IPS DF 6.9 (cell line): ENCODE measurements around the gene SLU7.
"Not testable (repeated sequence)": the region's sequence is repeated elsewhere in the genome, so short reads cannot be mapped to it uniquely, and the experiment has no call there.

Experiments
- DNase-seq: peaks from one replicate; pipeline ENCODE4 v3.0.0-alpha.2; 2013; ENCODE audit warnings: low read depth, low spot score
- H3K27ac ChIP-seq: one replicate; pipeline ENCODE4 v1.5.1; 2013; ENCODE audit warnings: low read length, control low read depth
- H3K27me3 ChIP-seq: 2 replicates; pipeline ENCODE4 v1.6.1; 2013; ENCODE audit warnings: mild to moderate bottlenecking, low read length; ENCODE audit not compliant: control insufficient read depth, insufficient read depth
- H3K36me3 ChIP-seq: 2 replicates; pipeline ENCODE4 v1.6.1; 2013; ENCODE audit warnings: low read length; ENCODE audit not compliant: control insufficient read depth, insufficient read depth
- H3K4me1 ChIP-seq: 2 replicates; pipeline ENCODE4 v1.6.1; 2013; ENCODE audit warnings: low read length; ENCODE audit not compliant: control insufficient read depth, insufficient read depth
- H3K4me3 ChIP-seq: 2 replicates; pipeline ENCODE4 v1.5.1; 2013; ENCODE audit warnings: mild to moderate bottlenecking, low read length
- H3K9me3 ChIP-seq: 2 replicates; pipeline ENCODE4 v1.6.1; 2013; ENCODE audit warnings: low read length, inconsistent platforms; ENCODE audit not compliant: control insufficient read depth, insufficient read depth
- WGBS: extraction: QIAGEN DNeasy Blood & Tissue Kit; methylation state at CpG from one replicate; pipeline ENCODE4 v1.1.7; 2013; ENCODE audit warnings: mixed read lengths, missing lambda C conversion rate; ENCODE audit not compliant: insufficient read length, insufficient coverage; 5-methylcytosine and 5-hydroxymethylcytosine counted together

Gene SLU7

GRCh38 chr5:160437271-160437670, 18.4 kb upstream of the SLU7 start:
- DNase-seq = no peak
- Histone ChIP-seq H3K4me1 (no peaks in the 10 kb centered on the region; the same call in 1 of the 2 replicates), H3K36me3 (no peaks in the 10 kb centered on the region)

GRCh38 chr5:160436661-160437060, 17.8 kb upstream of the SLU7 start:
- not testable (repeated sequence) for H3K27ac ChIP-seq, H3K9me3 ChIP-seq, H3K4me3 ChIP-seq, DNase-seq, H3K36me3 ChIP-seq, H3K4me1 ChIP-seq, H3K27me3 ChIP-seq
- no CpG with 5 or more reads among the region's 6 CpGs for WGBS

More at GRCh38 chr5:160437271-160437670, 18.4 kb upstream of the SLU7 start:
- H3K27ac ChIP-seq = no peak overlapping the region
- H3K4me3 ChIP-seq = no peak overlapping the region
- no peaks in the 10 kb centered on the region for H3K9me3 ChIP-seq
- H3K27me3 ChIP-seq = no peaks in the 10 kb centered on the region

DNA sequence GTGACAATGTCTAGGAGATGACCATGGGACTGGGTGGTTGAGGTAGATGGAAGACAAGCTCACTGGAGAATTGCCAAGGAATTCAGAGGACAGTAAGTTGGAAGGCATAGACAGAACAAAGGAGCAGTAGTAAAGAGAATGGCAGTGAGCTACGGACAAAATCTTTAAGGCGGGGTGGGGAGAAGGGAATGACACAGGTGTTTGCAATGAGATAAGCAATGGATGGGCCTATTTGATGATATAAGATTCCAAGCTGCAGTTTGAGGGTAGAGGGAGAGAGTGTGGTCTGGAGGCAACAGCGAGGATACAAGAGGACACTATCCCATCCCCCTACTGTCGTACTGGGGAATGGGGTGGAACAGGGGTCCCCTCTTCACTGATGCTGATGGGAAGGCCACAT, 17.1 kb upstream of the SLU7 start:
- Histone ChIP-seq H3K4me3 (no peak overlapping the region), H3K27me3 (no peaks in the 10 kb centered on the region), H3K36me3 (no peaks in the 10 kb centered on the region), H3K9me3 (no peaks in the 10 kb centered on the region), H3K27ac (no peak overlapping the region), H3K4me1 (no peaks in the 10 kb centered on the region; the same call in 1 of the 2 replicates)
- WGBS = no CpG with 5 or more reads among the region's 4 CpGs
- DNase-seq = no peak

GRCh38 chr5:160435532-160435931, 16.7 kb upstream of the SLU7 start:
- H3K27ac ChIP-seq = no peak overlapping the region
- no peak overlapping the region for H3K4me3 ChIP-seq
- no peaks in the 10 kb centered on the region for H3K36me3 ChIP-seq
- DNase-seq = no peak
- H3K27me3 ChIP-seq = no peaks in the 10 kb centered on the region
- WGBS = no CpG with 5 or more reads among the region's 1 CpG
- H3K4me1 ChIP-seq = no peaks in the 10 kb centered on the region; the same call in 1 of the 2 replicates
- no peaks in the 10 kb centered on the region for H3K9me3 ChIP-seq

GRCh38 chr5:160434022-160434531, 15.2 kb upstream of the SLU7 start:
- no peaks in the 10 kb centered on the region for H3K36me3 ChIP-seq
- no peak overlapping the region for H3K4me3 ChIP-seq
- no CpG with 5 or more reads among the region's 9 CpGs for WGBS
- no peaks in the 10 kb centered on the region for H3K27me3 ChIP-seq
- H3K9me3 ChIP-seq = no peaks in the 10 kb centered on the region
- no peaks in the 10 kb centered on the region; the same call in 1 of the 2 replicates for H3K4me1 ChIP-seq
- no peak for DNase-seq
- H3K27ac ChIP-seq = no peak overlapping the region

GRCh38 chr5:160432787-160433186, 13.9 kb upstream of the SLU7 start:
- Histone ChIP-seq H3K9me3 (no peaks in the 10 kb centered on the region), H3K36me3 (no peaks in the 10 kb centered on the region), H3K27me3 (no peaks in the 10 kb centered on the region), H3K4me3 (no peak overlapping the region), H3K27ac (no peak overlapping the region), H3K4me1 (no peaks in the 10 kb centered on the region; the same call in 1 of the 2 replicates)
- no CpG with 5 or more reads among the region's 7 CpGs for WGBS
- DNase-seq = no peak

GRCh38 chr5:160432196-160432595, 13.3 kb upstream of the SLU7 start:
- Histone ChIP-seq H3K27ac (no peak overlapping the region), H3K4me3 (no peak overlapping the region), H3K27me3 (no peaks in the 10 kb centered on the region), H3K4me1 (no peaks in the 10 kb centered on the region; the same call in 1 of the 2 replicates), H3K9me3 (no peaks in the 10 kb centered on the region), H3K36me3 (peaks cover 5% of the 10 kb centered on the region; the same call in 1 of the 2 replicates)
- no peak for DNase-seq
- WGBS = no CpG with 5 or more reads among the region's 4 CpGs

DNA sequence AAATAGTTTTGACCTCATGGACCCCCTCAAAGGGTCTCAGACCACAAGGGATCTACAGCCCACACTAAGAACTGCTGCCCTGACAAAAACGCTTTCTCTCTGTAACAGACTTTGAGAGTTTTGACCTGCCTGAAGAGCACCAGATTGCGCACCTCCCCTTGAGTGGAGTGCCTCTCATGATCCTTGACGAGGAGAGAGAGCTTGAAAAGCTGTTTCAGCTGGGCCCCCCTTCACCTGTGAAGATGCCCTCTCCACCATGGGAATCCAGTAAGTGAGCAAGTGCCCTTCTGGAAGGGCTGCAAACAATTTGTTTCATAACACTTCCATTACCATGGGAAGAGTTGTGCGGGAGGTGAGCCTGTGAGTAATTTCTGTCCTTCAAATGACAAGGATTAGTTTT, 8.7 kb upstream of the SLU7 start:
- H3K36me3 ChIP-seq = peaks cover 10% of the 10 kb centered on the region; the same call in 1 of the 2 replicates
- no peak overlapping the region for H3K4me3 ChIP-seq
- no peak for DNase-seq
- H3K4me1 ChIP-seq = no peaks in the 10 kb centered on the region; the same call in 1 of the 2 replicates
- H3K27me3 ChIP-seq = no peaks in the 10 kb centered on the region
- WGBS = no CpG with 5 or more reads among the region's 4 CpGs
- H3K27ac ChIP-seq = no peak overlapping the region
- H3K9me3 ChIP-seq = no peaks in the 10 kb centered on the region

DNA sequence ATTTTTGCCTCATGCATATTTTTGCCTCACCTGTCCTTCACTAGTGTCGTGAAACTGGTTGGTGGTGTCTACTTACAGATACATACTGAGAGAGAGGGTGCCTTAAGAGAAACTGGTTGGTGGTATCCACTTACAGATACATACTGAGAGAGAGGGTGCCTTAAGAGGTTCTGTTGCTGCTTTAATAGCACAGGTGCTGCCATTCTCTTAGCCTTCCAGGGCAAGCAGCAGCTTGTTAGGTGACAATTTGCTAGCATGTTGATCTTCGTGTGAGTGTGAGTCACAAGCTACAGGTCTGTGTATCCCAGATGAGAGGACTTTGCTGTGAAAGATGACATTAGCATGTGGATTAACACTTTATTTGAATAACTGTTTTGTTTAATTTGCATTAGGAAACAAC, 4.2 kb upstream of the SLU7 start:
- Histone ChIP-seq H3K36me3 (peaks cover 10% of the 10 kb centered on the region; the same call in 1 of the 2 replicates), H3K4me3 (no peak overlapping the region), H3K27me3 (no peaks in the 10 kb centered on the region), H3K9me3 (no peaks in the 10 kb centered on the region), H3K4me1 (no peaks in the 10 kb centered on the region; the same call in 1 of the 2 replicates), H3K27ac (no peak overlapping the region)
- no CpG with 5 or more reads among the region's 2 CpGs for WGBS
- no peak for DNase-seq

DNA sequence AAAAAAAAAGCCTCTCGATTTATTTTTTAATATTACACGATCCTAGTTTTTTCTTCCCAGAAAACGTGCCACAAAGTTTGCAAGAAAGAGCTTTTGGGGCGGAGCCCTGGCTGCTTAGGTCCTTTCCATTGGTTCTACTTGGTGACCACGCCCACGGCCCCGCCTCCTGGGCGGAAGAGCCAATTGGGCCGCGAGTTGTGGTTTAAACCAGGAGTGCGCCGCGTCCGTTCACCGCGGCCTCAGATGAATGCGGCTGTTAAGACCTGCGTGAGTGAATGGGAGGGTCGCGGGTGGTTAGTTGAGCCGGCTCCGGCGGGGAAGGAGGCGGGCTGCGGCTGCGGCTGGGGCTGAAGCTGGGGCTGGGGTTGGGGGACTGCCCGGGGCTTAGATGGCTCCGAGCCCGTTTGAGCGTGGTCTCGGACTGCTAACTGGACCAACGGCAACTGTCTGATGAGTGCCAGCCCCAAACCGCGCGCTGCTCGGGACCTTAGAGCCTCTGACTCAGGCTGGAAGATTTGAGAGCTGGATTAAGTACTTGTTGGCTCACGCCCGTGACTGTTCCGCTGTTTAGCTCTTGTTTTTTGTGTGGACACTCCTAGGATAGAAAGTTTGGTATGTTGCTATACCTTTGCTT, 2.9 kb upstream of the SLU7 start, which contains the start of gene PTTG1:
TSS of gene PTTG1 (plus strand) at position 231 of the 634 bp plus-strand sequence. CDS start 458 bp downstream, outside the sequence.
- peak; percentile 96 for DNase-seq
- no CpG with 5 or more reads among the region's 39 CpGs for WGBS
- Histone ChIP-seq H3K27me3 (no peaks in the 10 kb centered on the region), H3K4me1 (no peaks in the 10 kb centered on the region; the same call in 1 of the 2 replicates), H3K9me3 (no peaks in the 10 kb centered on the region), H3K27ac (no peak within 1 kb of the TSS), H3K4me3 (peak within 1 kb of the TSS; percentile 62), H3K36me3 (peaks cover 4% of the 10 kb centered on the region; the same call in 1 of the 2 replicates)

DNA sequence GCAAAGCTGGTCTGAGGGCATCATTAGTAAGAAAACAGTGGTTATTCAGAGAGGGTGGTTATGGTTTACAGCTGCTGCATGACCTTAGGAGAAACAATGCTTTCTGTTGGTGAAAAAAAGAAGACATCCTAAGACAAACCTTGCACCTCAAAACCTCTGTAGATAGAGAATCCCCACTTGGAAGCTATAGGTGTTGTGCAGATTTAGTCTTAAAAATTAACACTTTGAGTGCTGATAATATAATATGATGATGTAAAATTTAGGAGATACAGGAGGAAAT, 1.4 kb upstream of the SLU7 start:
- DNase-seq = no peak
- Histone ChIP-seq H3K9me3 (no peaks in the 10 kb centered on the region), H3K36me3 (peaks cover 4% of the 10 kb centered on the region; the same call in 1 of the 2 replicates), H3K4me1 (no peaks in the 10 kb centered on the region; the same call in 1 of the 2 replicates), H3K27ac (no peak overlapping the region), H3K4me3 (no peak overlapping the region), H3K27me3 (no peaks in the 10 kb centered on the region)
